Pulmonary artery endothelial cell (primary cell): ENCODE results near the gene SCRN2. TPM values are rescaled to one million over a fixed set of nuclear protein-coding genes. Genes with fewer than 3 reads are reported as not detected.

Experiments used
- DNase-seq: peaks from one replicate; pipeline ENCODE4 v3.0.0-alpha.2; 2011; ENCODE audit warnings: low read depth, low spot score
- total RNA-seq: library from RNA; depleted of rRNA; stranded (reverse); fragments of >200 nt; gene quantifications from 2 replicates; pipeline ENCODE4 v1.2.3, GENCODE V29; 2014

The SCRN2 gene
- total RNA-seq, 1 donor from 2014 or later, result 46.4 TPM

DNA sequence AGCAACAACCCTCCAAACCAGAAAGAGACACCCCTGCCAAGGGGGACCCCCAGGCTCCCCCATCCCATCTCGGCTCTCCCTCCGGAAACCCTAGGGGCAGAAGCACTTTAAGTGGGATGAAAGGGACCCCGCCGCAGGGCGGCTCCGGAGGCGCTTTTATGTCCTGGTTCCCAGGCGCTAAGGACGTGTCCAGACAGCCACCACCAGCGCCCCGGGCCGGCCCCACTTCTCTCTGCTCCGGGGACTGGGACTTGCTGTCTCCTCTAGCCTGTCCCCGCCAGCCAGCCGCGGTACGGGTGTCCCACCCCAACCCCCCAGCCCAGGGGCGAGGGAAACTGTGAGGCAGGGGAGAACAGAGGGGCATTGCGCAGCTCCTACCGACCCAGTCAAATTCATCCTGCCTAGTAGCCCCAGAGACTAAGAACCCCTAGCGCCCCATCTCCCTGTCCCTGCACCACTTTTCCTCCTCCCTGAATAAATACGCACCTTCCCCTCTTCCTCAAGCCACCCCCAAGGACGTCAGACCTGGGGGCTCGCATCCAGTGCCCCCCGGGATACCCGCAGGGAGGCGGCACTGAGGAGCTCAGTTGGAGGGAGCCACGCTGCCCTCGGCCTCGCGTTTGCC lies 5.8 kb upstream of the SCRN2 start:
- DNase-seq, result no peak

DNA sequence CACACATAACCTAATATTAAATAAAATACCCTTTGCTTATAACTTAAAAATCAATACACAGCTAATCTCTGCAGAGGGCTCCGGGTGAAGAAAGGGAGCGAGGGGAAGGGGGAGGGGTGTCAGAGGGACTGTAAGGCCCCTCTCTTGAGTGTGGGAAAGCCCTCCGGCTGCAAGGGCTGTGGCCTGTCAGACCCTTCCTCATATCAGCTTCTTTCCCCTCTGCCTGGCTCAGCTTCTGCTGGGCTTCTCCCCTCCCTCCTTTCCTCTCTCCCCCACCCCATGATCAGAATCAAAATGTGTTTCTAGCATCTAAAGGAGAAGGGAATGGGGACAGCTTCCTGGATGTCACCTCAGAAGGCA lies 4.6 kb upstream of the SCRN2 start:
- DNase-seq, result no peak

DNA sequence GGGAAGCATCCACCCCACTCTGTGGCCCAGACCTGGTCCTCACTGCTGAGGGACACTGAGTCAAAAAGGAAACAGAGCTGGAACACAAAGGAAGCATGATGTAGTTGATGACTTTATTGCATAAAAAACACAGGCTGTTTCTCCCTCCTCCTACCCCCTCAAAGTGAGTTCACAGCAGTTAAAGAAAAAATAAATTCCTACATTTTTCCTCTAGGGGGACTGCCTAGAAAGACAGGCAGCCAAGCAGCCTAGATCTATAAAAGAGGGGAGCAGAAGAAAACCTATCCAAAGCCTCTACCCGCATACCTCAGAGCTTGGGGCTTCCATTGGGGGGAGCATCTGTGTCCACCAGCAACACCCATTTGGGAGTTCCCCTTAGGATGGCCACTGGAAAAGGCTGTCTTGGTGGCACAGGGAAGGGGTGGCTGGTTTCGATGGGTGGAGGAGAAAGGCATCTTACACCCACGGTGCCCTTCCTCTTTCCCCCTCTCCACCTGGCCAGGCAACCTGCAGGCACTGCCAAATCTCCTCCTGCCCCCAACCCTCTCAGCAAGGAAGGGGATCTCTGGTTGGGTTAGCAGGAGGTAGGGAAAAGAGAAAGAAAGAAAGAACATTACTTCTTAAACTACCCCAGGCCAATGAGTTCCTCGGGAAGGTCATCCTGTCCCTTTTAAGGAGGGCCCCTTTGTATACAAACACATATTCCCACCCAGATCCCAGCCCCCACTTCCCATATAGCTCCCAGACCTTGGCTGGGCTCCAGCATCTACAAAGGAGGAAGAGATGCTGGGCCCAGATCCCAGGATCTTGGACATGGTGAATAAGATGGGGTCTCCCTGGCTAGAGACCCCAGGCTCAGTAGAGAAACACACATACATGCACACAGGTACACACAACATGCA lies 4.0 kb upstream of the SCRN2 start:
- DNase-seq, result no peak

DNA sequence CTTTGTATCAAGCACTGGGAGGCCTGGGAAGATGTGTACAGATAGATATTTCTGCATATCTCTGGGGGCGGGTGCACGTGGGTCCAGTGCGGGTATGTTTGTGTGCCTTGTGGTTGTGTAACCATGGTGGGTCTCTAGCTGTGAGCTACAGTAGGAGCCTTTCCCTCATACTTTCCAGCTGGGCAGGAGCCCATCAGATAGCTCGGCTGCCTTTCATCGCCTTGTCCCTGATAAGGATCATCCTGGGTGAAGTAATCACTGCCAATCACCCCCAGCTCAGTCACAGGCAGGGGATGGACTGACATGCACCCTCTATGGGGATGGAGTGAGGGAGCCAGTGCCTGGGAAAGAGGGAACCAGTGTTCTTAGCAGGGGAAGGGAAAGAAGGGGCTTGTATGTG lies 3.2 kb upstream of the SCRN2 start:
- no peak for DNase-seq

DNA sequence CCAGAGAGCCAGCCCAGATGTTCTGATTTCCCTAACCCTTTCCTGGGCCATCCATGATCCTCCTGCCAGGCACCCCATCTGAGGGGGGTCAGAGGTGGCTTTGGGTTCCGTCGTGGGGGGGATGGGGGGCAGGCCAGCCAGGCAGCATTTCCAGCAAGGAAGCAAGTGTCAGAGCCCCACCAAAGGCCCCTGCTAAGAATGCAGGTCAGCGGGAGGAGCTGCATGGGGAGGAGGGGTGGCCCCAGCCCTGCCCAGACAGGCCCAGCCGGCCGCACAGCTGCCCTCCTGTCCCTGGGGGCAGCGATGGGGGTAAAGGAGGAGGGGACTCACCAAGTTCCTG lies 2.3 kb upstream of the SCRN2 start:
- no peak for DNase-seq

DNA sequence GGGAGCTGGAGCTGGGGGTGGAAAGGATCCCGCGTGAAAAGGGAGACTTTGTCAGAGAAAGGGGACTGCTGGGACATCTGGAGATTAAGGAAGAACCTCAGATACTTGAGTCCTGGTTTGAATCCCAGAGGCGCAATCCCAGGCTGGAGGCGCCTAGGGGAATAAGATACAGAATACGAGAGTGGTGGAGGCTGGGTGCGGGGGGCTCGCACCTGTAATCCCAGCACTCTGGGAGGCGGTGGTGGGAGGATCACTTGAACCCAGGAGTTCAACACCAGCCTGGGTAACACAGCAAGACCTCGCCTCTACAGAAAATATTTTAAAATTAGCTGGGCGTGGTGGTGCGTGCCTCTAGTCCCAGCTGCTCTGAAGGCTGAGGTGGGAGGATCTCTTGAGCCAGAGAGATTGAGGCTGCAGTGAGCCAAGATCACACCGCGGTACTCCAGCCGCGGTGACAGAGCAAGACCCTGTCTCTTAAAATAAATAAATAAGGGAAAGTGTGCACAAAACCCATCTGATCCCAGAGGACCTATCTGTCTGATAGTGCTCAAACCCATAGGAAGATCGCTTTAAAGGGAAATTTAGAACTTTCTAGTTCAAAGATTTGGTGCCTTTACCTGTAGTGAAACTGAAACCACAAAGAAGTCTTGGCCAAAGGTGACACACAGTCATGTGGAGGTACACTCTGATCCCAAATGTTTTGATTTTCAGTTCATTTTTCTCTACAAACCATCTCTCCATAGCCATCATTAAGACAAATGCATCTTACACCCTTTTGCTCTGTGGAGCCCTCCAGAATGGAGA lies 617 bp upstream of the SCRN2 start:
- DNase-seq, result no peak

DNA sequence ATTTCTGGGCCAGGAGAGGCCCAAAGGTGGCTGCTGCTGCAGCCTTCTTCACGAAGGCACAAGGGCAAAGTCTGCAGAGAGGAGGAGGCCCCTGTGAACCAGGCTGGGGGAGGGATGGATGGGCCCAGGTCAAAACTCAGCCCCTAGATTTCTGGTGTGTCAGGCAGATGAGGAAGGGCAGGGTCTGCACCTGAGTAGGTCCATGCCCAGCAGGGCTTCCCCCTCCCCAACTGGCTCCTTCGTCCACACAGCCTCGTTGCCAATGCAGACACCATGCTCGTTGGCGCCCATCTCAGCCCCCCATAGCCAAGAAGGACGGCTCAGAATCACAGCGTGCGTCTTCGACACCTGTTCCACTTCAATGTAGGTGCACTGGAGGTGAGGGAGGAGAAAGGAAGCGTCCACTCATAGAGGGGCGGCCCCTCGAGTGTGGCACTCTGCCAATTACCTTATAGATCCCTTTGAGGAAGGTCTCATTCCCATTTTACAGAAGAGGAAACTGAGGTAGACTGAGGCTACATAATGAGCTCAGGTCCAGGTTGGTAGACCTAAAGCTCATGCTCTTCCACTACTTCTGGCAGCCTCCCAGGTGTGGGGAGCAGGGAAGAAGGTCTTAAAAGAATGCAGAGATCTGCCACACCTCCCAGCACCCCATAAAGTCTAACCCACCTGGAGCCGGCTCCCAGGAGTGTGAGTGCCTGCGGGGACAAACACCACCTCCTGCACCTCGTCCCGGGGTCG lies 902 bp downstream of the SCRN2 start:
- DNase-seq, result no peak

DNA sequence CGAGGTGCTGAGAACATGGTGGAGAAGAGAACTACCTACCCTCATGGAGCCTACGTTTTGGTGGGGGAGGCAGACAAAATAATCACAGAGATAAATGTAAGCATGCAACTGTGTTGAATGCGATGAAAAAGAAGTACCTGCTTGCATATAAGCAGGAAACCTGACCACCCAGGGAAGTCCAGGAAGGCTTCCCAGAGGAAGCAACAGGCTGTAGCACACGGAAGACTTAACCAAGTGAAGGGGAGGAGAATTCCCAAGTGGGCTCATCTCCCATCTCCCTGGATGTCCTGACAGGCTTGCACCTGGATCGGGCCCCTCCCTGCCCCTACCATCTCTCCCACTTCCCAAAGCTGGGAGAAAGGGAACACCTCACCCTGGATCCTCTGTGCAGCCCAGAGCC lies 2.0 kb downstream of the SCRN2 start:
- no peak for DNase-seq

DNA sequence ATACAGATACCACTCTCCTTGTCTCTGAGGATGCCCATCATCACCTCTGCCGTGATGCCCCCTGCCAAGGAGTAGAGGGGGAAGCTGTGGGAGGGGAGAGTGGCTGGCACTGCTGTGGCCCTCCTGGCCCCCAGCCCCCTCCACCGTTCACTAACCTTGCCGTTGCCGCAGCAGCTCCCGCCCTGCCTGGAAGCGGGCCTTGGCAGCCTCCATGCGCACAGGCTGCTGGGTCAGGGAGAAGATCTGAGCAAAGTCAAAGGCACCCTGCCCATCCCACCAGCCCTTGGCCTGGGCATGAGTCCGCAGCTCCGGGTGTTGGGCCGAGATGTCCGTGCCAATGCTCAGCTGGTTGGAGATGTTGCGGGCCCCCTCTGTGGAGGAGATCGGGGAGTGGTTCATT lies 2.4 kb downstream of the SCRN2 start:
- DNase-seq, result no peak

DNA sequence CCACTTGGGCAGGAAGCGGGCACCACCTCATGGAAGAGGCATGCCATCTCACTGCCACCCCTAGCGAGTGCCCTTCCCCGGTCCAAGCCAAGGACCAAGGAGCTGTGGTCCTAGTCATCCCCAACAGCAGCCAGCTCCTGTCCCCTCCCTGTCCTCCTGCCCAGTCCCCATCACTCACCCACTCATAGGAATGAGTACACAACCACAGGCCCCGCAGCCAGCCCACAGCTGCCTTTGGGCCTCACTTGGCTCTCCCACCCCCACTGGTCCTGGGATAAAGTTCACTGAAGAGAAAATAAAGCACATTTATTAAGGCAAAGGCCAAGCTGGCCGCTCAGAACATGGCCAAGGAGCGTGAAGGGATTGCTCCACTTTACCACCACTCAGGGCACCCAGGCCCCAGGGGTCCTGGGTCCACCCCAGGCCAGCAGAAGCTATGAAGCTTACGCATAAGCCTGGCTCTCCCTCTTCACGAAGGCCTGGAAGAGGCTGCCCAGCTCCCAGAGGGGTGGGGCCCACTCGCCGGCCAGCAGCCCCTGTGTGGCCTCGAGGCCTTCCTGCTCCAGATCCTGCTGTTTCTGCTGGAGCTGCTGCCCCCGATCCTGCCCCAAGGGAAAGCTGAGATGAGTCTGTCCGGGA lies 3.6 kb downstream of the SCRN2 start:
- no peak for DNase-seq

DNA sequence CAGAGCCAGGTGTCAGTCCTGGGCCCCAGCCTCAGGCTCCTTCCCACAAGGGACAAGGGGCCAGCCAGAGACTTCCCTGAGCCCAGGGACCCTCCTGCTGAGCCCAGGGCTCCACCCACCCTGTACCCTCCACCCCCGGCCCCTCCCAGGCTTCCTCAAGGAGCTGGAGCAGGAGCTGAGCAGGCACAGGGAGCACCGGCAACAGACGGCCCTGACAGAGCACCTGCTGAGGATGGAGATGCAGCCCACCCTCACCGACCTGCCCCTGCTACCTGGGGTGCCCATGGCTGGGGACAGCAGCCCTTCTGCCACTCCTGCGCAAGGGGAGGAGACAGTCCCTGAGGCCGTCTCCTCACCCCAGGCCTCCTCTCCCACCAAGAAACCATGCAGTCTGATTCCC lies 4.5 kb downstream of the SCRN2 start:
- DNase-seq, result no peak

DNA sequence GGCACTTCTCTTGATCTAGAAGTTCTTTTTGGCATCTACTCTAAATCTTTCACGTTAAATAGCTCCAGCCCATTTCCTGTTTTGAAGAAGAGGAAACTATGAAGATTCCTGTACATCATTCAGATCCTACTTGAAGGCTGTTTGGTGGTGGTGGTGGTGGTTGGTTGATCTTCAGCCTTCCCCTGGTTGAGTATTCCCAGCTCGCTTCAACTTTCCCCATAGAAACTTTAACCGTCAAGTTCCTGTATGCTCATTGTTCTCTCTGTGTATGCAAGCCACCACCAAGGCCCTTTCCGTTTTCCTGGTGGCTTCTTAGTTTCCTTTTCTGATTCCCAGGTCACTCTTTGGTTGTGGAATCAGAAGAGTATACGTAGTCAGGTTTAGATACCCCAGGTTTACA lies 6.3 kb downstream of the SCRN2 start:
- no peak for DNase-seq

DNA sequence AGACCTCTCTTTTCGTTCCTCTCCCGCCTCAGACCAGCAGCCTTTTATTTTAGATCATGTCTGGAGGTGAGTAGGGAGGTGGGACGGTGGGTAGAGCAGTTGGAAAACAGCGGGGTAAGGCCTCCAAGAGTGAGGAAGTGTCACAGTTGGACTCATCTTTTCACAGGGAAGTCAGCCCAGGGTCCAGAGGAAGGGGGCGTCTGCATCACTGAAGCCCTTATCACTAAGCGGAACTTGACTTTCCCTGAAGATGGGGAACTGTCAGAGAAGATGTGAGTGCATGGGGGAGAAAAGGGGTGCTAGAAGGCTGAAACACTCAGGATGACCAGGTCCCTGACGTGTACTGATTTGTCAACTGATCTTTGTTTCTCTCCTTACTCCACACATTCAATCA lies 9.1 kb downstream of the SCRN2 start:
- DNase-seq, result no peak

DNA sequence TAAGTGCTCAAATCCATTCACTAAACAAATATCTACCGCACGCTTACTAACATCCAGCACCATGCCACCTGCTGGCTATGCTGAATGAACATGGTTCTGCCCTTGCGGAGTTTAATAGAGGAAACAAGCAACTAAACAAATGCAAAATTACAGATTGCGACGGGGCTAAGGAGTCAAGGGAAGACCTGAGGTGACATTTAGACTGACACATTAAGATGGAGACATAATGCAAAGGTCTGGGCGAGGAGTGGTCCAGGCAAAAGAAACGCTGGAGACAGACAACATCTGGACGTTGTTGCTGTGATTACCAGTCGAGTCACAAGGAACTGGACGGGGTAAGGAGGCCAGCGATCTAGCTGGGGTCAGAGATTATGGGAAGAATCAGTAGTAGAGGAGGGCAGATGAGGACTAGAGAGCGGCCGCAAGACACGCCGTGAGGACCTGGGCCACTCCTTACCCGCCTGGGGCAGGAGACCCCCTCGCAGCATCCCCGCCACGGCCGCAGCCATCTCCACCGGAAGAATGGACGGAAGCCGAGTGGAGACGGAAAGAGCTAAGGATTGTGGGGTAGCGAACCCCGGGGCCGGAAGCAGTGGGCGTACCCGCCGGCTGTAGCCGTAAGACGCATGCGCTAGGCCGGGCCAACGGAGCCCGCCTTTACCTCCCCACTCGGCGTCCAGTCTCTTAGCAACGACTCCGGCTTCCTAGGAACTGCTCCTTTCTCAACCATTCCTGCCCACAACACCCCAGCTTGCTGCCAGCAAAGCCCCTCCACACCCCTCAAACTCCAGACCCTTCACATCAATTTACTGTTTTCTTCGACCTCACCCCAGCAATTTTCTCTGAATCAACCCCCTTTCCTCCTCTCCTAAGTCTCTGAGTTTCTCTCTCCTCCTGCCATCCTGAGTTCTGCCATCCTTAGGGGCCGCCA lies 9.8 kb downstream of the SCRN2 start, which contains the start of the genes LRRC46 and MRPL10:
Gene LRRC46, plus strand, starts transcription at position 668 of the 931 bp plus-strand sequence. CDS start 320 bp downstream, outside the sequence.
Gene MRPL10, minus strand, starts transcription at position 539 of the 931 bp plus-strand sequence. Its CDS starts 30 bp downstream, at position 509.
- peak; percentile 73 for DNase-seq

DNA sequence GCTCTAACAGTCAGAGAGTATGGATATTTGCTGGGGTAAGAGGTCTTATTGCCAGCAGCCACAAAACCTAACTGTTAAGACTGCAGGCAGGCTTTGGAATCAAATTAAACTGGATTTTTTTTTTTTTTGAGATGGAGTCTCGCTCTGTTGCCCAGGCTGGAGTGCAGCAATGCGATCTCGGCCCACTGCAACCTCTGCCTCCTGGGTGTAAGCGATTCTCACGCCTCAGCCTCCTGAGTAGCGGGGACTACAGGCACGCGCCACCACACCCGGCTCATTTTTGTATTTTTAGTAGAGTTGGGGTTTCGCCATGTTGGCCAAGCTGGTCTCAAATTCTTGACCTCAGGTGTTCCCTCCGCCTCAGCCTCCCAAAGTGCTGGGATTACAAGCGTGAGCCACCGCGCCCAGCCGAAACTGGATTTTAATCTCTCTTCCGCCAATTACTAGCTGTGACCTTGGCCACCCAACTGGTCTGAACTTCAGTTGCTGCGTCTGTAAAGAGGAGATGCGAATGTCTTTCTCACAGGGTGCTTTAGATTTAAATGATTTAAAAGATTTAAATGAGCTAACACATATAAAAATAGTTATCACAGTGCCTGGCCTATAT lies 10.6 kb downstream of the SCRN2 start:
- no peak for DNase-seq

DNA sequence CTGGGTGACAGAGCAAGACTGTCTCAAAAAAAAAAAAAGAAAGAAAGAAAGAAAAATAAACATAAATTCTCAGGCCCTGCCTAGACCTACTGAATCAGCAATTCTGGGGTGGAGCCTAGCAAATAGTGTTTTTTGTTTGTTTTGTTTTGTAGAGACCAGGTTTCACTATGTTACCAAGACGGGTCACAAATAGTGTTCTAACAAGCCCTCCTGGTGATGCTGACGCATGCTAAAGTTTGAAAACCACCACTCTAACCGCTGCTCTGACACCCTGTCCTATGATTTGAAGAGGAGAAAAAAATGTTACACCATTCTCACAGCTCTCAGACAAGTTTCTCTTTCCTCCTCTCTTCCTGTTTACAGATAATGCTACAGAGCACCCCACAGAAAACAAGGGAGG lies 11.2 kb downstream of the SCRN2 start:
- DNase-seq, result no peak

DNA sequence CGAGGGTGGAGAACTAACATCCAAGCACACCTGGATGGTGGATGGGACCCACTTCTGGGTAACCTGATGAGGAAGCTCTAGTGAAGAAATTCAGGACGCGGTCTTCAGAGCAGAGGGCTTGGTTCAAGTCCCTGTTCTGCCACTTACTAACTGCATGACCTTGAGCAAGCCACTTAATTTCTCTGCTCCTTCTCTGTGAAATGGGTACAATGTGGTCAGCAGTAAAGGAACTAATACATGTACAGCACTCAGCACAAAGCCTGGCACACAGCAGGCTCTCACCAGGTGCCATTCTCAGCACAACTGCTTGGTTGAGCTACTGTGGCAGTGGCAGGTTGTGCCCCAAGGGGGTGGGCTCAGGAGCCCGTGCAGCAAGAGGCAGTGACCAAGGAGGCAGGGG lies 17.6 kb downstream of the SCRN2 start:
- DNase-seq, result no peak

DNA sequence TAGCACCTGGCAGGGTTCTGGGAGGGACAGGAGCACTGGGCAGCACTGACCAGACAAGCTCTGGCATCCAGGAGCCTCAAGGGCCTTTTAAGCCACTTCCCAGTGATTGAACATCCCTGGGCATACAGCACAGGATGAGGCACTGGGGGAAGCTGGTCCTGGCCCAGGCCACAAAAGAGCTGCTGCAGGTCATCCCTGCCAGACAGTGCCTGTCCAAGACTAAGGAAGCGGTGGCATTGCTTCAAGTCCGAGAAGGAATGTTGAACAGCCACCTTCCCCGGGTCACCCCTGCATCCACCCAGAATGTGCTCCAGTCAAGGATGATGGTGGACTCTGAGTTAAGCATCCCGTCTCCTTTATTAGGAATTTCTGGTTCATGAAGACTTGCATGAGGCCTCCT lies 18.3 kb downstream of the SCRN2 start:
- no peak for DNase-seq
